HuH-7 (cell line): Measurements from ENCODE around the gene MEIOC.
"Not testable (repeated sequence)": the region's sequence is repeated elsewhere in the genome, so short reads cannot be mapped to it uniquely, and the experiment has no call there.

Source experiments
- DNase-seq: peaks from one replicate; pipeline ENCODE4 v3.0.0; 2011; ENCODE audit warnings: low spot score

Gene MEIOC

DNA sequence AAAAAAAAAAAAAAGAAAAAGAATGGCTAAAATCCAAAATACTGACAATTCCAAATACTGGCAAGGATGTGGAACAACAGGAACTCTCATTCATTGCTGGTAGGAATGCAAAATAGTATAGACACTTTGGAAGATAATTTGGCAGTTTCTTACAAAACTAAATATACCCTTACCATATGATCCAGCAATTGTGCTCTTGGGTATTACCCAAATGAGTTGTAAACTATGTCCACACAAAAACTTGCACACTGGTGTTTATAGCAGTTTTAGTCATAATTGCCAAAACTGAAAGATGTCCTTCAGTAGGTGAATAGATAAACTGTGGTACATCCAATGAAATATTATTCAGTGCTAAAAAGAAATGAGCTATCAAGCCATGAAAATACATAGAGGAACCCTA lies 8.5 kb upstream of the MEIOC start:
- no peak for DNase-seq

DNA sequence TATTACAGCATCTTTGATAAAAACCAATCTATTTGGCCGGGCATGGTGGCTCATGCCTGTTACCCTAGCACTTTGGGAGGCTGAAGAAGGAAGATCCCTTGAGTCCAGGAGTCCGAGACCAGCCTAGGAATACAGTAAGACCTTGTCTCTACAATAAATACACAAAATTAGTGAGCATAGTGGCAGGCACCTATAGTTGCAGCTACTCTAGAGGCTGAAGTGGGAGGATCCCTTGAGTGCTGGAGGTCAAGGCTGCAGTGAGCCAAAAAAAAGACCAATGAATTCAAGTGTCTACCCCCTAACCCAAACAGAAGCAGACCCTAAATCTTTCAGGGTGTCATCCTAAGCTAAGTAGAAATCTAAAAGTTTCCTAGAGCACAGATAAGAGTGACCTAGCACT lies 7.3 kb upstream of the MEIOC start:
- no peak for DNase-seq

DNA sequence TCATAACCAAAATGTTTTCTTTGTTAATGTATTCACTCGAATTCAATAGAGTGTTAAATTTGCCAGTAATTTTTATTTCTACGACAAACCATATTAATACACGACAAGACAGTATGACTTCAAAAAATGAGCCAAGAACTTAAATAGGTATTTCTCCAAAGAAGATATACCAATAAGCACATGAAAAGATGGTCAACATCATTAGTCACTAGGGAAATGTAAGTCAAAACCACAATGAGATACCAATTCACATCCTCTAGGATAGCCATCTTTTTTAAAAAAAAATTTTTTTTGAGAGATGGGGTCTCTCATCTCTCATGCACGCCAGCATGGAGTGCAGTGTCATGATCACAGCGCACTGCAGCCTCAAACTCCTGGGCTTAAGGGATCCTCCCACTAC lies 5.0 kb upstream of the MEIOC start:
- DNase-seq, result no peak

DNA sequence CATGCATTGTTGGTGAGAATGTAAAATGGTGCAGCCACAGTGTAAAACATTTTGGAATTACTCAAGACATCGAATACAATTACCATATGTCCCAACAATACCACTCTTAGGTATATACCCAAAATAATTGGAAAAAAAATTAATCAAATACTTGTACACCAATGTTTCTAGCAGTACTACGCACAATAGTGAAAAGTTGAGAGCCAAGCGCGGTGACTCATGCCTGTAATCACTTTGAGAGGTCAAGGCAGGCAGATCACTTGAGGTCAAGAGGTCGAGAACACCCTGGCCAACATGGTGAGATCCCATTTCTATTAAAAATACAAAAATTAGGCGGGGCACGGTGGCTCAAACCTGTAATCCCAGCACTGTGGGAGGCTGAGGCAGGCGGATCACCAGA lies 3.5 kb upstream of the MEIOC start:
- no peak for DNase-seq

DNA sequence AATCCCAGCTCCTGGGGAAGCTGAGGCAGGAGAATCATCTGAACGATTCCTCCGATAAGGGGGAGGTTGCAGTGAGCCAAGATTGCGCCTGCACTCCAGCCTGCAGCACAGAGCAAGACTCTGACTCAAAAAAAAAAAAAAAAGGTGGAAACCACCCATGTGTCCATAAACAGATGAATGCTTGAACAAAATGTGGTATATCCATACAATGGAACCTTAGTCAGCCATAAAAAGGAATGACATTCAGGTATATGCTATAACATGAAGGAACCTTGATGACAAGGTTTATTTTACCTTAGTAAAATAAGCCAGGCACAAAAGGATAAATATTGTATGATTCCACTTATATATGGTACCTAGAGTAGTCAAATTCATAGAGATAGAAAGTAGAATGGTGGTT lies 2.9 kb upstream of the MEIOC start:
- DNase-seq, result no peak

DNA sequence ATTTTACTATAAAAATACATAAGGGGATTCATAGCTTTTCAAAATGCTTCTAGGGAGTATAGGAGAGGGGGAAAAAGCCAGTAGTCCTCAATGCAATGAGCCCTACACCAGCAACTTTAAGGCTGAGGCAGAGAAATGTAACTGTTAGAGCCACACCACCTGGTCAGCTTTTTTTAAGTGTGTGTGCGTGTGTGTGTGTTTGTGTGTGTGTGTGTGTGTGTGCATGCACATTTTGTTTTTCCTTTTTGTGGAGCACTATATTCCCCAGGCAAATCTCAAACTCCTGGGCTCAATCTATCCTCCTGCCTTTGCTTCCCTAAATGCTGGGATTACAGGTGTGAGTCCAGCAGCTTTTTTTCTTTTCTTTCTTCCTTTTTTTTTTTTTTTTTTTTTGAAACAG lies 2.3 kb upstream of the MEIOC start:
- DNase-seq, result no peak

DNA sequence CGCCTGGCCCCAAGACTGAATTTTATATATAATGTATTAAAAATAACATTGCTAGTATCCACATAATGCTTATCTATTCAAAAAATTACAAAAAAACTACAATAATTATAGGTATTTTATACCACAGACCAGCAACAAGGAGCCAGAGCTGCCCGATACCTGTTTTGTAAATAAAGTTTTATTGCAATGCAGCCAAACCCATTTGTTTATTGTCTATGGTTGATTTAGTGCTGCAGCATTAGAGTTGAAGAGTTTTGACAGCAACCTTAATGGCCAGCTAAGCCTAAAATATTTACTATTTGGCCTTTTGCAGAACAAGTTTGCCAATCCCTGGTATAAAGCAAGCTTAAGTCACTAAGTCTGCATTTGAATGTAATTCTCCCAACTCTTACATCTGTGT lies 5.6 kb downstream of the MEIOC start:
- no peak for DNase-seq

DNA sequence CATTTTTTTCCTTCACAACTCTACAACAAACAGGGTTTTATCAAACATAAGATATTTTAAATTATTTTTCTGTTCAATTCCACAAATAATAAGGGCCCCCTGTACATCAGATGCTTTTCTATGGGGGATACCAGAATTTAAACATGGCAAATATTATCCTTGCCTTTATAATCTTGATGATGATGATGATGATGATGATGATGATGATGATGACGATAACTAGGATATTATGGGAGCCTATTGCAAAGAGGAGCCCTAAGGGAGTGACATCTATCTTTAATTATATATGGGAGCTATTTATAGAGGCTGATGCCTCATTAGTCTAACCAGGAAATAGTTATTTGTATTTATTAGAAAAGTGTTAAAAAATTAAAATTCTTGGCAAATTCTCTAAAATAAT lies 6.8 kb downstream of the MEIOC start:
- no peak for DNase-seq

DNA sequence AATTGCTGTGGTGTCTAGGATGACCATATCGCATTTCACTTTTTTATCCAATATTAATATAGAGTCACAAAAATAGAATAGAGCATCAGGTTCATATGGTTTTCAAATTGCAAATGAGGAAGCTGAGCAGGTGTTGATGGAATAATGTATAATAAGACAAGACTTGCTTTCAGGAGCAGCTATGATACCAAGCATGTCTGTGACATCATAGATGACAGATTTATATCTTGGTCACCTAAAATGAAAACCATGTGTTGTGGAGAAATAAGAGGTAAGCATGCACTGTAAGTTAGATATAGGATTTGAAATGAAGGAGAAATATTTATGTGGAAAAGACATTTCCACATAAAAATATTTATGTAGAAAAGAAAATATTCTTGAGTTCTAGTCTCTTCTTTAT lies 8.6 kb downstream of the MEIOC start:
- no peak for DNase-seq

DNA sequence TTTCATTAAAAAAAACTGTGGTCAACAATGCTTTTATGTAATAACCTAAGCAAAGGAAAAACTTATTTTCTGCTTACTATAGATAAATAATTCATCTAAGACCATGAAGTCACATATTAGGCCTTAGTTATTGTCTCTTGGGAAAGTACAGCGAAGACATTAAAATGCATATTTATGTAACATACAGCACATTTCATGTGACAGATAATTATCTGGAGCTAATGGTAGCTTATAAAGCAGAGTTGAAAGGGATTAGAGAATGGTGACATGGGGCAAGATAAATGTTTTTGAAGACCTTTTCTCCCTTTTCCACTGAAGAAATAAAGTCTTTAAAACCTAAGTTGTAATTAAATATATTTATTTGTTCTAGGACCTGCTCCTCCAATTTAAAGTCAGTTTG lies 9.7 kb downstream of the MEIOC start:
- no peak for DNase-seq

DNA sequence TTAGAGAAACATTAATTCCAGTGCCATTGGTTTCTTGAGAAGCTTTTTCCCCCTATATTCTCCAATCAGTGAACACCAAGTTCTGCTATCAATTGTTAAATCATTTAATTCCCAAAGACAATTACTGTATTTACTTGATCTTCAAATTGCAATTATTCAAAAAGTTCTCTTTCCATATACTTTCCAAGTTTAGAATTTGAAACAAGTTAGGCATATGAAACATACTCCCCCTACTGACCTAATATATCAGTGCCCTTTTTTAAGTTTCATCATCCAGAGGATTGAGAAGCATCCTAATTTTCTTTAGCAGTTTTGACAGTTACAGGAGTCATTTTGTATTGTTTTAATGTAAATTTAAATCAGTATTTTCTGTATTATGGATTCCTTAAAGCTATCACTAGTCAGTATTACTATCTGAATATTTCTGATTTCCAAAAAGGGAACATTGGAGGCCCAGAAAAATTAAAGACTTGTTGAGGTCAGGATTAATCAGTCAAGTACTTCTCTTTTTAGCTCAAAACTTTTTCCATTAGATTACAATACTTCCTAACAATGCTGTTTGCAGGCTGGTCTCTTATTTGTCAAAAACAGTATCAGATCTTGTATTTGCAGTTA lies 16.3 kb downstream of the MEIOC start:
- no peak for DNase-seq

DNA sequence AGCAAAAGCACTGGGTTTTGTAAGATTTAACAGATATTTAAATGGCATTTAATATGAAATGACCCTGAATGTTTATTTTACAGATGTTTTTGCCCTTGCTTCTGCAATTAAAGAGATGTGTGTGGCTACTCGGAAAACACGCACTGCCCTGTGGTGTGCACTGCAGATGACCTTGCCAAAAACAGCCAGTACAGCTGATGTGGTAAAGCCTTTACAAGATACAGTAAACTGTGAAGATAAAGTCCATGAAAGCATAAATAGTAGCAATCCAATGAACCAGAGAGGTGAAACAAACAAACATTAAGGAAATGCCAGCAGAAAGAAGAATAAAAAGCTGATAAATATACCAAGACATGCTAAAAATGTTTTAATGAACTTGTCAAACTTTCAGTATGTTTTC lies 17.6 kb downstream of the MEIOC start:
- no peak for DNase-seq

DNA sequence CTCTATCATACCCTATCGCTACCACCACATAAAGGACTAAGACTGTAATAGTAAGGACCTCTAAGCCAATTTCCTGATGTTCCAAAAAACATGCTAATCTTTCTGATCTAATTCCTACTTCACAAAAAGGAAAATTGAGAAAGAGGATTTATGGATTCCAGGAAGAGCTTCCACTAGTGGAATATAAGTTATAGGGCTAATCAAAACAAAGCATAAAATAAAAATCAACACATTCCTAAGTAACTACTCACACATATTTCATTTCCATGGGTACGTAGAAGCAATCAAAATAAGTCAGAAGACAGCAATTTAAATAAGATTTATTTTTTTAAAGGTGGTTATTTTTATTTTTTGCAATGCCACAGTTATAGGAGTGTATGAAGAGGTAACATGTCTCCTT lies 20.9 kb downstream of the MEIOC start:
- no peak for DNase-seq

DNA sequence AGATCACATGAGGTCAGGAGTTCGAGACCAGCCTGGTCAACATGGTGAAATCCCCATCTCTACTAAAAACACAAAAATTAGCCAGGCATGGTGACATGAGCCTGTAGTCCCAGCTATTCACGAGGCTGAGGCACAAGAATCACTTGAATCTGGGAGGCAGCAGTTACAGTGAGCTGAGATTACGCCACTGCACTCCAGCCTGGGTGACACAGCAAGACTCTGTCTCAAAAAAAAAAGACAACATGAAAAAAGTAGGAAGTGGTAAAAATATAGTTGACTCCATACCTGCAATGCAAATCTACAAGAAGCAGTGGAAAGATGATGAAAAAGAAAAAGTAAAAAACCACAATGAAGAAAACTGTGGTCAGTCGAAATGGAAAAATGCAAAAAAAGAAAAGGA lies 27.0 kb downstream of the MEIOC start:
- not testable (repeated sequence) for DNase-seq

DNA sequence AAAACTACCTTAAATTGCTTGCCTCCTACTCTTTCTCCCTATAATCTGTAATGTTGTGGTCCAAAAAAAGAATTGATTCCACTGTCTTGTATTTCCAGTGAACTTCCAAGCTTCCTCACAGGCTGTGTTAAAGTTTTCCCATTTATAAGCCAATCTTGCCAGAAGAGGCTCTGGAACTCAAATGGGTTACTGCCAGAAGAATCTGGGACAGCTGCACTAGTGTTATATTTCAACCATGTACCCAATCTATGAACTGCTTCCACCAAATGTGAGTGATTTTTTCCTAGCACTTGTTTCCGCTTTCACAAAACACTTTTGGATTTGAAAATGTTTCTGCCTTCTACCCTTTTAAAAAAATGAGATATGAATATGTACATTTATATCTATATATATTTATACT lies 31.5 kb downstream of the MEIOC start:
- no peak for DNase-seq

DNA sequence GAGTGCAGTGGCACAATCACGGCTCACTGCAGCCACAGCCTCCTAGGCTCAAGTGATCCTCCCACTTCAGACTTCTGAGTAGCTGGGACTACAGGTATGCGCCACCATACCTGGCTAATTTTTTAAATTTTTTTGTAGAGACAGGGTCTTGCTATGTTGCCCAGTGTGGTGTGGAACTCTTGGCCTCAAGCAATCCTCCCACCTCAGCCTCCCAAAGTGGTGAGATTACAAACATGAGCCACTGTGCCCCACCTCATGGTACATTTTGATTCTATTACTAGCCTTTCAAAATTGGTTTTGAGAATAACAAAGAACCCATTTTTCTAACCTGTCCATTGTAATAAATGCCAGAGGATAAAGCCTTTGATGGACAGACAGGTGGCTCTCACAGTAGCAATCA lies 31.9 kb downstream of the MEIOC start:
- no peak for DNase-seq

DNA sequence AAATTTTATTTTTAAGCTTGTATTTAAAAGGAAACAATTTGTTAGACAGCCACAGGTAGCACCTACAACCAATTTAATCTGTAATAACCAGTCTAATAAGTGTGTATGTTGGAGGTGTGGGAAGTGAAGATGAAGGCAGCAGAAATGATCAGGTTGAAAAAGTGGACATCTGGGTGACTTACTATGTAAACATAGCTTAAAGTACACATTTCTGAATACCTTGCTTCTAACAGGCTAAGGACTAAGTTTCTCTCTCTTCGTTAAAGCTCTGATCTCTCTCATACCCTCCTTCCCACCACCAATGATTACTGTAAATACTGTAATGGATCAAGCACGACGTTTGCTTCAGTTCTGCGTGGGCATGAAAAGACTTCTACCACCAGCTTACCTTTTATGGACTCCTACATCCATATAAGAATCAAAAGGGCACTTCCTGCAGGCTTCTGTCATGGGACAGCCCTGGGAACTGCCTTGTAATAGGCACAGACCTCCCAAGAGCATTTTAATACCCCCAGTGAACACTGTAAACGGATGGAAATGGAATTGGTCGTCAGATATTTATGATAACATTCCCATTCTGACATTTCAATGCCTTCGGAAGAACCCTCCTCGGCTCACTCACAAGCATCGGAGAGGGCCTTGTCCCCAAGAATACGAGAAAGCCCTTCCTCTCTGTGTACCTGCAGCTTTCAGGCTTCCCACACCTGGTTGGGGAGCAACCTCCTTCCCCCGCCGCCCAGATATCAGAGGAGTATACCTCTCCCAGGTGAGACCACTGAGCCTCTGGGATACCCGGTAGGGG lies 32.6 kb downstream of the MEIOC start:
- DNase-seq, result no peak

DNA sequence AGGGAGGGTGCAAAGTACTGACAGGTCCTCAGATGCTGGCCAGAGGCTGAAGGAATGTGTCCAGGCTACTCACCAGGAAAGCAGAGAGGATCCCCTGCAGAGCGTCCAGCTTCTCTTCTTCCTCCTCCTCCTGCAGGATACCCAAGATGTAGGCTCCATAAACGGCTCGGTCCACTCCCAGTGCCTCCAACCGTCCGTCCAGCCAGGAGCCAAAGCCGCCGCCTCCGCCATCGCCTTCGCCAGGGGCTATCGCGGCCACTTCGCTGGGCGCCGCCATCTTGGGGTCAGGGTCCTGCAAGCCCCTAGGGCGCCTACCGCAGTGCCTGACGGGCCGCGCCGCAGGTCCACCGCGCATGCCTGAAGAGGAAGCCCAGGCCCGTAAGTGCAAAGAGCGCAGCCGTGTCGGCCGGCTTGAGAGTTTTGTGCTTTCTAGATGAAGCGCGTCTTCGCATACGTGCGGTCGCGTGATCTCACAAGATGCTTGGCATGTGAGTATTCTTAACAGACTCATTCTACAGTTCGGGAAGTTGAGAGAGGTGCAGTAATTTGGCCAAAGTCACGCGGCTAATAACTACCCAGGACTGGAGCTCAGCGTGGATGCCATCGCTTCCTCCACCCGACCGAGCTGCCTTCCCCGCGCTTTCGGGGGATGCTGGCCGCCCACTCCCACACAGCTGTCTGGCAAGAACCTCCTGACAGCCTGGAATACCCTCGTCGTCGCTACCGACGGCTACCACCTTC lies 33.4 kb downstream of the MEIOC start, which contains the start of gene CCDC43:
Gene CCDC43, minus strand, starts transcription at position 300 of the 741 bp plus-strand sequence. Its CDS starts 23 bp downstream, at position 277.
- DNase-seq, result peak; percentile 87

DNA sequence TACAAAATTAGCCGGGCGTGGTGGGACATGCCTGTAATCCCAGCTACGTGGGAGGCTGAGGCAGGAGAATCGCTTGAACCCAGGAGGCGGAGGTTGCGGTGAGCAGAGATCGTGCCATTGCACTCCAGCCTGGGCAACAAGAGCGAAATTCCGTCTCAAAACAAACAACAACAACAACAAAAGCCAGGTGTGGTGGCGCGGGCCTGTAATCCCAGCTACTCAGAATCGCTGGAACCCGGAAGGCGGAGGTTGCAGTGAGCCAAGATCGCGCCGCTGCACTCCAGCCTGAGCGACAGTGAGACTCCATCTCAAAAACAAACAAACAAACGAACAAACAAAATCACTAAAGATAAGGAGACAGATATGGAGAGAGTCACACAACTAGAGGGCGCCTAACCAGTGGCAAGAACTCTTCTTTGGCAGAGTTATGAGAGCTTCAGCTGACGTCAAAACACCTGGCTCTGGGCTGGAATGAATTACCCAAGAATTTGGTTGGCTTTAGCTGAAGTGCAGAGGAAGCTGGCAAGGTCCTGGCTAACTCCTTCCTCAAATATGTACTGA lies 34.6 kb downstream of the MEIOC start:
- peak; percentile 36 for DNase-seq

DNA sequence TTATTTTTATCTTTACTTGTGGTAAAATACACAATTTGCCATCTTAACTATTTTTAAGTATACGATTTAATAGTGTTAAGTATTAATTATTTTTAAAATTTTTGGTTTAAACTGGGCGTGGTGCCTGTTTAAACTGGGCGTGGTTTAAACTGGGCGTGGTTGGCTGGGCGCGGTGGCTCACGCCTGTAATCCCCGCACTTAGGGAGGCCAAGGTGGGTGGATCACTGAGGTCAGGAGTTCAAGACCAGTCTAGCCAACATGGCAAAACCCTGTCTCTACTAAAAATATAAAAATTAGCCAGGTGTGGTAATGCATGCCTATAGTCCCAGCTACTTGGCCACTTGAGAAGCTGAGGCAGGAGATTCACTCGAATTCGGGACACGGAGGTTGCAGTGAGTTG lies 37.3 kb downstream of the MEIOC start:
- no peak for DNase-seq

DNA sequence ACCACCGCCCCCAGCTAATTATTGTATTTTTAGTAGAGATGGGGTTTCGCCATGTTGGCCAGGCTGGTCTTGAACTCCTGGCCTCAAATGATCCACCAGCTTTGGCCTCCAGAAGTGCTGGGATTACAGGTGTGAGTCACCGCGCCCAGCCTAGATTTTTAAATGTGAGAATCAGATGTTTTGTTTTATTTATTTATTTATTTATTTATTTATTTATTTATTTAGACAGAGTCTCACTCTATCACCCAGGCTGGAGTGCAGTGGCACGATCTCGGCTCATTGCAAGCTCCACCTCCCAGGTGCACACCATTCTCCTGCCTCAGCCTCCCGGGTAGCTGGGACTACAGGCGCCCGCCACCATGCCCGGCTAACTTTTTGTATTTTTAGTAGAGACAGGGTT lies 44.0 kb downstream of the MEIOC start:
- not testable (repeated sequence) for DNase-seq

DNA sequence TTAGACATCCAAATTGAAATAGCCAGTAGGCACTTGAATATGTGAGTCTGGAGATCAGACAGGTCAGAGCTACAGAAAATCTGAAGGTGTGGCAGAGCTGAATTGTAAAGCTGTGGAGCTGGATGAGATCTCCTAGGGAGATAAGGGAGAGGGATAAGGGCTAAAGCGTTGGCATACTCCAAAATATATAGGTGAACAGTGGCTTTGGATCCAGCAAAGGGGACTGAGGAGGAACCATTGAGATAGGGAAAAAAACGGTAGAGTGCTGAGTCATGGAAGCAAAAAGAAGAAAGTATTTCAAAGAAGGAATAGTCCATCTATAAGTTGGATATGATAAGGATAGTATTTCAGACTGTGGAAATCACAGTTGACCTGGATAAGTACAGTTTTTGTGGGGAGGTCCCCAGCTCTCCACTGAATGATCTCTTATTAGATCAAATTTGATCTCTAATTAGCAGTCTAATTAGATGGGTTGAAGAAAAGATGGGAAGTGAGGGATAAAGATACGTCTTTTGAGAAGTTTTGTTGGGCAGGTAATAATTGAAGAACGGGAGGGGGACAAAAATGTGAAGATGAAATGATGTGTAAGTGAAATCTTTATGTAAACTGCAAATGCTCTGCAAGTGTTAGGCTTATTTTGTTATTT lies 51.6 kb downstream of the MEIOC start:
- DNase-seq, result no peak
